HepG2 (cell line): Measurements from ENCODE around the gene AP3D1. TPM values are rescaled to one million over a fixed set of nuclear protein-coding genes. Genes with fewer than 3 reads are reported as not detected.

ENCODE experiments used
- CBX1 ChIP-seq: IDR thresholded peaks from one replicate; pipeline ENCODE4 v1.6.1; 2016; ENCODE audit warnings: antibody characterized with exemption, low read depth
- CSRNP2 ChIP-seq: sonication (generic); formaldehyde crosslinking; conservative IDR thresholded peaks from 2 replicates; pipeline ENCODE4 v1.8.0; 2022; ENCODE audit warnings: low read depth, missing genetic modification reagents
- EZH2 ChIP-seq: conservative IDR thresholded peaks from 2 replicates; pipeline ENCODE4 v1.6.1; 2012; ENCODE audit warnings: mild to moderate bottlenecking, low read depth, low read length, moderate library complexity
- HMGXB4 ChIP-seq, 2 experiments: sonication (generic) in 1 of 2; formaldehyde crosslinking in 1 of 2; IDR thresholded peaks; 2 replicates each; pipeline versions ENCODE4 v1.4.0 to v1.6.1; 2018 to 2020; ENCODE audit warnings: missing genetic modification reagents in 2 of 2, borderline replicate concordance in 1 of 2, low read depth in 1 of 2, mild to moderate bottlenecking in 1 of 2, missing biosample characterization in 1 of 2
- KLF13 ChIP-seq: sonication (generic); formaldehyde crosslinking; IDR thresholded peaks from 2 replicates; pipeline ENCODE4 v1.4.0; 2020; ENCODE audit warnings: mild to moderate bottlenecking, missing genetic modification reagents
- MIER3 ChIP-seq: IDR thresholded peaks from 2 replicates; pipeline ENCODE4 v1.6.1; 2016; ENCODE audit warnings: missing compliant biosample characterization, borderline replicate concordance
- MTA1 ChIP-seq: sonication (generic); formaldehyde crosslinking; IDR thresholded peaks from 2 replicates; pipeline ENCODE4 v1.4.0; 2020; ENCODE audit warnings: missing genetic modification reagents, mild to moderate bottlenecking, borderline replicate concordance
- SSRP1 ChIP-seq: IDR thresholded peaks from 2 replicates; pipeline ENCODE4 v1.6.1; 2016; ENCODE audit warnings: control low read depth
- SUZ12 ChIP-seq: fragments of 150-350 bp; IDR thresholded peaks from 2 replicates; pipeline ENCODE4 v1.6.1; 2014; ENCODE audit warnings: low read depth, low read length
- ZNF143 ChIP-seq: sonication (generic); formaldehyde crosslinking; IDR thresholded peaks from 2 replicates; pipeline ENCODE4 v1.4.0; 2020; ENCODE audit warnings: missing genetic modification reagents
- ZNF224 ChIP-seq: sonication (generic); formaldehyde crosslinking; IDR thresholded peaks from 2 replicates; pipeline ENCODE4 v1.5.0; 2020; ENCODE audit warnings: mild to moderate bottlenecking, missing genetic modification reagents
- ZNF382 ChIP-seq: sonication (generic); formaldehyde crosslinking; IDR thresholded peaks from 2 replicates; pipeline ENCODE4 v1.5.0; 2020; ENCODE audit warnings: missing genetic modification reagents, mild to moderate bottlenecking, borderline replicate concordance
- ZNF83 ChIP-seq: sonication (generic); formaldehyde crosslinking; IDR thresholded peaks from 2 replicates; pipeline ENCODE4 v1.4.0; 2020; ENCODE audit warnings: missing genetic modification reagents, mild to moderate bottlenecking, borderline replicate concordance
- ZSCAN12 ChIP-seq: sonication (generic); formaldehyde crosslinking; IDR thresholded peaks from 2 replicates; pipeline ENCODE4 v1.9.0; 2021; ENCODE audit warnings: mild to moderate bottlenecking, missing genetic modification reagents
- polyA plus RNA-seq, 8 experiments: library from polyadenylated mRNA; depleted of rRNA in 3 of 8; stranded (reverse) in 7 of 8; unstranded in 1 of 8; fragments of >200 nt; fragmentation: Illumina TruSeq in 4 of 8; extraction: Trizol in 4 of 8; gene quantifications; 2 replicates each; pipeline versions ENCODE4 v1.2.1 to v1.2.3, GENCODE V29; 2011 to 2016; ENCODE audit warnings: low read depth in 4 of 8, missing spikeins in 1 of 8, mixed read lengths in 1 of 8; ENCODE audit not compliant: insufficient read depth in 1 of 8
- total RNA-seq, 5 experiments: library from RNA; depleted of rRNA; stranded (reverse); fragments of >200 nt; fragmentation: Illumina TruSeq; extraction: Trizol; gene quantifications; 2 replicates each; pipeline ENCODE4 v1.2.3, GENCODE V29; 2016; ENCODE audit warnings: low read depth in 1 of 5
- TF ChIP-seq, protein P1 (sequence below): sonication (generic); formaldehyde crosslinking; IDR thresholded peaks from 2 replicates; pipeline ENCODE4 v1.5.0; 2020; ENCODE audit warnings: mild to moderate bottlenecking, missing genetic modification reagents, borderline replicate concordance

AP3D1 gene
- total and polyA plus RNA-seq, 2 of the 13 experiments (the other 11 are each of a cell fraction or from before 2014, with no cell fraction given) = 68.0 to 82.6 TPM

DNA sequence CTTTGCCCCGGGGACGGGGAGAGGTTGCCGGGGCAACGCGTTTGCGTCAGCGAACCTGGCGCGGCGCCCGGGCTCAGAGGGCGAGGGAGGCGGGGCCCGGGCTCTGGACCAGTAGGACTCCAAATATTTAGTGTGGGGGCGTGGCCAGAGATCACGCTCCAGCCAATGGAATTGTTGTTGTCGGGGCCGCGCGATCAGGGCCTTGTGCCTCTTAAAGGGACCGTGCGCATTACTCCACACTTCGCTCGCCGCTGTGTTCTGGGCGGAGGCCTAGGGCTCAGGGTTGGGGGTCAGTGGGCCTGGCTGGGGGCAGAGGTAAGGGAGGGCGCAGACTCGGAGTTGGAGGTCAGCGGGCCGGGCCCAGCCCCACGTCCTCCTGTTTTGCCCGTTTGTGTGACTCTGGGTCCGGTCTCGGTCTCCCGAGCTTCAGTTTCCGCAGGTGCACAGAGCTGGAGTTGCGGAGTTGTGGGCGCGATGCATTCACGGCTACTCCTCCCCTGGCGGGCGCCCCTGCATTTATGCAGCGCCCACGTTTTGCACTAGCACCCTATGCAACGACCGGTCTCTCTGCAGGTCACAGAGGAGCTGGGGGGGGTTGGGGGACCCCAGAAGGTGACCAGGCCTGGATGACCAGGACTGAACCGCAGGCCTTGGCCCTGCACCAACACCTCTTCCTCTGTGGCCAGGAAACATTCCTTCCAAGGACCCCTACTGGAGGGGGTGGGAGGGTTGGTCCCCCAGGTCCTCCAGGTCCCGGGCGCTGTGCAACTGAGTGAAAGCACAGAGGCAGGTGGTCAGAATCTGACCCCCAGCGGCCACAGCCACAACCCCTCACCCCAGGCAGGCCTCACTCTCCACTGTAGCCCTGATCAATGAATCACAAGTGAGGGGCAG lies 89.6 kb downstream of the AP3D1 start (continued):
- TF ChIP-seq, protein P1, sequence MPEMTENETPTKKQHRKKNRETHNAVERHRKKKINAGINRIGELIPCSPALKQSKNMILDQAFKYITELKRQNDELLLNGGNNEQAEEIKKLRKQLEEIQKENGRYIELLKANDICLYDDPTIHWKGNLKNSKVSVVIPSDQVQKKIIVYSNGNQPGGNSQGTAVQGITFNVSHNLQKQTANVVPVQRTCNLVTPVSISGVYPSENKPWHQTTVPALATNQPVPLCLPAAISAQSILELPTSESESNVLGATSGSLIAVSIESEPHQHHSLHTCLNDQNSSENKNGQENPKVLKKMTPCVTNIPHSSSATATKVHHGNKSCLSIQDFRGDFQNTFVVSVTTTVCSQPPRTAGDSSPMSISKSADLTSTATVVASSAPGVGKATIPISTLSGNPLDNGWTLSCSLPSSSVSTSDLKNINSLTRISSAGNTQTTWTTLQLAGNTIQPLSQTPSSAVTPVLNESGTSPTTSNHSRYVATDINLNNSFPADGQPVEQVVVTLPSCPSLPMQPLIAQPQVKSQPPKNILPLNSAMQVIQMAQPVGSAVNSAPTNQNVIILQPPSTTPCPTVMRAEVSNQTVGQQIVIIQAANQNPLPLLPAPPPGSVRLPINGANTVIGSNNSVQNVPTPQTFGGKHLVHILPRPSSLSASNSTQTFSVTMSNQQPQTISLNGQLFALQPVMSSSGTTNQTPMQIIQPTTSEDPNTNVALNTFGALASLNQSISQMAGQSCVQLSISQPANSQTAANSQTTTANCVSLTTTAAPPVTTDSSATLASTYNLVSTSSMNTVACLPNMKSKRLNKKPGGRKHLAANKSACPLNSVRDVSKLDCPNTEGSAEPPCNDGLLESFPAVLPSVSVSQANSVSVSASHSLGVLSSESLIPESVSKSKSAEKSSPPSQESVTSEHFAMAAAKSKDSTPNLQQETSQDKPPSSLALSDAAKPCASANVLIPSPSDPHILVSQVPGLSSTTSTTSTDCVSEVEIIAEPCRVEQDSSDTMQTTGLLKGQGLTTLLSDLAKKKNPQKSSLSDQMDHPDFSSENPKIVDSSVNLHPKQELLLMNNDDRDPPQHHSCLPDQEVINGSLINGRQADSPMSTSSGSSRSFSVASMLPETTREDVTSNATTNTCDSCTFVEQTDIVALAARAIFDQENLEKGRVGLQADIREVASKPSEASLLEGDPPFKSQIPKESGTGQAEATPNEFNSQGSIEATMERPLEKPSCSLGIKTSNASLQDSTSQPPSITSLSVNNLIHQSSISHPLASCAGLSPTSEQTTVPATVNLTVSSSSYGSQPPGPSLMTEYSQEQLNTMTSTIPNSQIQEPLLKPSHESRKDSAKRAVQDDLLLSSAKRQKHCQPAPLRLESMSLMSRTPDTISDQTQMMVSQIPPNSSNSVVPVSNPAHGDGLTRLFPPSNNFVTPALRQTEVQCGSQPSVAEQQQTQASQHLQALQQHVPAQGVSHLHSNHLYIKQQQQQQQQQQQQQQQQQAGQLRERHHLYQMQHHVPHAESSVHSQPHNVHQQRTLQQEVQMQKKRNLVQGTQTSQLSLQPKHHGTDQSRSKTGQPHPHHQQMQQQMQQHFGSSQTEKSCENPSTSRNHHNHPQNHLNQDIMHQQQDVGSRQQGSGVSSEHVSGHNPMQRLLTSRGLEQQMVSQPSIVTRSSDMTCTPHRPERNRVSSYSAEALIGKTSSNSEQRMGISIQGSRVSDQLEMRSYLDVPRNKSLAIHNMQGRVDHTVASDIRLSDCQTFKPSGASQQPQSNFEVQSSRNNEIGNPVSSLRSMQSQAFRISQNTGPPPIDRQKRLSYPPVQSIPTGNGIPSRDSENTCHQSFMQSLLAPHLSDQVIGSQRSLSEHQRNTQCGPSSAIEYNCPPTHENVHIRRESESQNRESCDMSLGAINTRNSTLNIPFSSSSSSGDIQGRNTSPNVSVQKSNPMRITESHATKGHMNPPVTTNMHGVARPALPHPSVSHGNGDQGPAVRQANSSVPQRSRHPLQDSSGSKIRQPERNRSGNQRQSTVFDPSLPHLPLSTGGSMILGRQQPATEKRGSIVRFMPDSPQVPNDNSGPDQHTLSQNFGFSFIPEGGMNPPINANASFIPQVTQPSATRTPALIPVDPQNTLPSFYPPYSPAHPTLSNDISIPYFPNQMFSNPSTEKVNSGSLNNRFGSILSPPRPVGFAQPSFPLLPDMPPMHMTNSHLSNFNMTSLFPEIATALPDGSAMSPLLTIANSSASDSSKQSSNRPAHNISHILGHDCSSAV (CRISPR knock-in tag) = no peak
- TF ChIP-seq SSRP1 (CRISPR knock-in tag) (no peak), EZH2 (no peak), KLF13 (CRISPR knock-in tag) (no peak), CBX1 (no peak), MIER3 (no peak), CSRNP2 (CRISPR knock-in tag) (no peak), SUZ12 (no peak), ZNF83 (CRISPR knock-in tag) (0 out of 2 replicates have a peak, but pooled peaks have one; percentile 27), HMGXB4 (CRISPR knock-in tag; IDR thresholded peaks at IDR 0.05; ENCODE audit: borderline replicate concordance in 1 of 2, low read depth in 1 of 2) (peak; percentile 12 to 38; a peak in 2 of 4 replicates), ZNF143 (no peak), MTA1 (CRISPR knock-in tag) (no peak), ZNF382 (no peak), ZSCAN12 (no peak), ZNF224 (CRISPR knock-in tag) (peak; percentile 6; the same call in 1 of the 2 replicates)
